A549 (cell line): ENCODE results near the gene GRAPL. TPM values are rescaled to one million over a fixed set of nuclear protein-coding genes. Genes with fewer than 3 reads are reported as not detected.
"Not testable (repeated sequence)": the region's sequence is repeated elsewhere in the genome, so short reads cannot be mapped to it uniquely, and the experiment has no call there.

Experiments
- ATAC-seq, 2 experiments: fragments of 200-7000 bp in 1 of 2; fragments of >200 bp in 1 of 2; cut with Nextera tagmentation in 1 of 2; cut with Tn5 transposase in 1 of 2; 3 replicates each; pipeline versions ENCODE4 v1.8.0 to v1.9.1; 2018 to 2020; ENCODE audit warnings: mild to moderate bottlenecking in 1 of 2, moderate library complexity in 1 of 2
- CTCF ChIA-PET: fragments of 300-600 bp; sonication (Branson Sonifier 250); formaldehyde crosslinking; extraction: SDS; loops from one replicate; lab custom pipeline; 2021; ENCODE audit warnings: antibody characterized with exemption, inconsistent platforms; lab: Yijun Ruan, JAX
- POLR2A ChIA-PET: fragments of 350-600 bp; formaldehyde crosslinking; extraction: SDS; loops from one replicate; lab custom pipeline; 2021; ENCODE audit warnings: antibody characterized with exemption, inconsistent platforms; lab: Yijun Ruan, JAX
- DNase-seq, 2 experiments: peaks; one replicate each; pipeline versions ENCODE4 v3.0.0 to v3.0.0-alpha.2; 2011 to 2016; ENCODE audit warnings: low read depth in 1 of 2, low spot score in 1 of 2
- FAIRE-seq: peaks from 2 replicates; lab custom pipeline; 2011; peaks lifted over from hg19 to GRCh38; lab: Jason Lieb, UNC
- H3K27ac ChIP-seq, 2 experiments: fragments of >200 bp; sonication (Bioruptor Twin); formaldehyde crosslinking; 3 replicates each; pipeline ENCODE4 v1.5.1; 2016 to 2017
- H3K4me1 ChIP-seq: fragments of >200 bp; sonication (Bioruptor Twin); formaldehyde crosslinking; 3 replicates; pipeline ENCODE4 v1.6.1; 2016
- H3K4me2 ChIP-seq: fragments of >200 bp; sonication (Bioruptor Twin); formaldehyde crosslinking; 3 replicates; pipeline ENCODE4 v1.6.1; 2016
- H3K4me3 ChIP-seq: fragments of >200 bp; sonication (Bioruptor Twin); formaldehyde crosslinking; 3 replicates; pipeline ENCODE4 v1.5.1; 2016
- H3K9me3 ChIP-seq: fragments of >200 bp; sonication (Bioruptor Twin); formaldehyde crosslinking; 3 replicates; pipeline ENCODE4 v1.6.1; 2016
- BCL3 ChIP-seq: fragments of >200 bp; sonication (Bioruptor Twin); formaldehyde crosslinking; IDR thresholded peaks from 3 replicates; pipeline ENCODE4 v1.6.1; 2016
- CEBPB ChIP-seq, 2 experiments: fragments of >200 bp in 1 of 2; sonication (Bioruptor Twin) in 1 of 2; formaldehyde crosslinking in 1 of 2; IDR thresholded peaks; 2 replicates each; pipeline ENCODE4 v1.6.1; 2012 to 2016
- E2F6 ChIP-seq: IDR thresholded peaks from 2 replicates; pipeline ENCODE4 v1.6.1; 2012; ENCODE audit warnings: low read depth, borderline replicate concordance
- JUN ChIP-seq, 2 experiments: fragments of >200 bp; sonication (Bioruptor Twin); formaldehyde crosslinking; IDR thresholded peaks; 2 replicates in 1 of 2; 3 replicates in 1 of 2; pipeline ENCODE4 v1.6.1; 2016 to 2017
- MAX ChIP-seq: IDR thresholded peaks from 2 replicates; pipeline ENCODE4 v1.6.1; 2012
- REST ChIP-seq: fragments of 200-600 bp; sonication (generic); IDR thresholded peaks from 2 replicates; pipeline ENCODE4 v1.6.1; 2016; ENCODE audit warnings: antibody characterized with exemption, mild to moderate bottlenecking, moderate library complexity
- WGBS: methylation state at CpG from one replicate; pipeline ENCODE4 v1.1.6; 2017; ENCODE audit errors: missing lambda C conversion rate; 5-methylcytosine and 5-hydroxymethylcytosine counted together
- polyA plus RNA-seq, 4 experiments: library from polyadenylated mRNA; depleted of rRNA in 3 of 4; stranded (reverse); fragments of >200 nt; fragmentation: RNase III in 1 of 4; extraction: RNeasy Plus Mini Kit Qiagen cat#74134 plus additional on column Dnase treatment in 1 of 4; gene quantifications; 2 replicates in 3 of 4; 3 replicates in 1 of 4; pipeline ENCODE4 v1.2.3, GENCODE V29; 2011 to 2017

GRAPL gene
- polyA plus RNA-seq, 2 of the 4 experiments (the other 2 are of a cell fraction) = 0.09 to 0.25 TPM

- H3K27ac ChIP-seq, H3K4me2 ChIP-seq, H3K4me3 ChIP-seq, ATAC-seq, POLR2A ChIA-PET, CTCF ChIA-PET, H3K4me1 ChIP-seq, DNase-seq, H3K9me3 ChIP-seq, FAIRE-seq: not testable (repeated sequence)
- no CpG with 5 or more reads among the region's 13 CpGs for WGBS
Observed at GRCh38 chr17:19161308-19162107, 34.1 kb downstream of the GRAPL start.

GRCh38 chr17:19162384-19163216 is 35.2 kb downstream of the GRAPL start:
- H3K4me2 ChIP-seq, CTCF ChIA-PET, POLR2A ChIA-PET, FAIRE-seq, H3K4me1 ChIP-seq, H3K9me3 ChIP-seq, H3K27ac ChIP-seq, H3K4me3 ChIP-seq, DNase-seq: not testable (repeated sequence)
- no CpG with 5 or more reads among the region's 71 CpGs for WGBS
- ATAC-seq = peak; percentile 69 to 88

- H3K4me3 ChIP-seq, CTCF ChIA-PET, H3K4me1 ChIP-seq, DNase-seq, H3K4me2 ChIP-seq, POLR2A ChIA-PET, H3K9me3 ChIP-seq, H3K27ac ChIP-seq, FAIRE-seq: not testable (repeated sequence)
- WGBS = no CpG with 5 or more reads among the region's 3 CpGs
- ATAC-seq = peak; percentile 37 to 59; a peak in 5 of 6 replicates
Observed at GRCh38 chr17:19174422-19174821, 47.0 kb downstream of the GRAPL start.

- H3K27ac ChIP-seq, FAIRE-seq, H3K4me1 ChIP-seq, POLR2A ChIA-PET, DNase-seq, H3K4me3 ChIP-seq, H3K9me3 ChIP-seq, H3K4me2 ChIP-seq, CTCF ChIA-PET: not testable (repeated sequence)
- no CpG with 5 or more reads among the region's 20 CpGs for WGBS
- peak; percentile 95 to 99 for ATAC-seq
Observed at GRCh38 chr17:19175410-19175809, 48.0 kb downstream of the GRAPL start.

GRCh38 chr17:19181040-19181875 is 53.9 kb downstream of the GRAPL start:
- H3K4me2 ChIP-seq, H3K4me3 ChIP-seq, DNase-seq, FAIRE-seq, CTCF ChIA-PET, POLR2A ChIA-PET, H3K4me1 ChIP-seq, H3K9me3 ChIP-seq, H3K27ac ChIP-seq: not testable (repeated sequence)
- peak; percentile 96 to 97 for ATAC-seq
- no CpG with 5 or more reads among the region's 33 CpGs for WGBS

- POLR2A ChIA-PET, H3K27ac ChIP-seq, H3K9me3 ChIP-seq, H3K4me1 ChIP-seq, FAIRE-seq, H3K4me2 ChIP-seq, CTCF ChIA-PET, H3K4me3 ChIP-seq, DNase-seq: not testable (repeated sequence)
- ATAC-seq = peak; percentile 55 to 75; a peak in 5 of 6 replicates
- WGBS = 0% methylated on average over 11 of the region's 62 CpGs
- TF ChIP-seq MAX = peak; percentile 60
- TF ChIP-seq REST = peak; percentile 78
- TF ChIP-seq CEBPB (IDR thresholded peaks at IDR 0.05) = peak in 1 of 2 experiments; percentile 25; a peak in 1 of 4 replicates
- TF ChIP-seq BCL3 = peak; percentile 96
- peak; percentile 80 to 89 for TF ChIP-seq JUN (IDR thresholded peaks at IDR 0.05)
- TF ChIP-seq E2F6 = 0 out of 2 replicates have a peak, but pooled peaks have one; percentile 32
Observed at GRCh38 chr17:19187883-19188869, 60.8 kb downstream of the GRAPL start.
